Left renal cortex interstitium (tissue), 4 donors: Measurements from ENCODE around the gene UNC5C. TPM values are rescaled to one million over a fixed set of nuclear protein-coding genes. Genes with fewer than 3 reads are reported as not detected.

Source experiments
- DNase-seq, 4 donors: peaks; one replicate each; pipeline ENCODE4 v3.0.0-alpha.2; 2013; ENCODE audit warnings: low read depth in 4 of 4, low spot score in 2 of 4, missing footprints in 1 of 4
- polyA plus RNA-seq, 4 donors: library from polyadenylated mRNA; unstranded; fragments of 120-200 nt; gene quantifications; one replicate each; pipeline ENCODE4 v1.2.1, GENCODE V29; 2013; ENCODE audit not compliant: insufficient read length in 4 of 4

Gene UNC5C
- polyA plus RNA-seq, 4 donors = 32.4 to 42.3 (median 37.0) TPM

- no peak for DNase-seq
Observed at GRCh38 chr4:95360906-95361695, 187.7 kb downstream of the UNC5C start.

- no peak for DNase-seq
Observed at GRCh38 chr4:95360256-95360903, 188.4 kb downstream of the UNC5C start.

DNA sequence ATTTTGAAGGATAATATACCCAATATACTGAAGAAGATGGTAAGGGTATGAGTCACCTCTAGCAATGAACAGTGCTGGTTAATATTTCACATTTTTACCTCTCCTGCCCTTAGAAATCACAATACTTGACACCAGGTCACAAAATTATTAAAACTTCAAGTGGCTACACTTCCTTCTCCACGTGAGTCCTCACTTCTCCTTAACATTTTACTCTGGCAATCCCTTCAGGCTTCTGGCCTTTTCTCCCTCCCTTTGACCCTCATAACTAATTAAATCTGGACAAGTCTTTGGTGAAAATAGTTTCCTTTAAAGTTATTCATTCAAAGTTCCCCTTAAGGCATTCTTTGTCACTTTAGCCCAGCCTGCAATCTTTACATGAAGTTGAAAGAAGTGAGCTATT, 190.4 kb downstream of the UNC5C start:
- DNase-seq = no peak

DNA sequence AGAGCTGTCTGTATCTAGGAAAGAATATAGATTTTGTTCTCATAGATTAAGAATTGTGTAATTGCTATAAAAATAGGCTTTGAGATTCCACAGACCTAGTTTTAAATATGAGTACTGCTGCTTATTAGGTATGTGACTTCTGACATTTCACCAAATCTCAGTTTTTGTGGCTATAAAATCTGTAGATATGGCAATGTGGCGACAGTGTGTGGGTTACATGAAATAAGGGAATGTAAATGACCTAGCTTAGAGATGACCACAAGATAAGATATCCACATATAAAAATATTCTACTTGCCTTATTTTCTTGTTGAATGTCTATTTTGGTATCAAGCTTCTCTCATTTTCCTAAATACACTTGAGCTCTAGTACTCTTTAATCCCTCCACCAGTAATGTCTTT, 193.8 kb downstream of the UNC5C start:
- DNase-seq = no peak

DNA sequence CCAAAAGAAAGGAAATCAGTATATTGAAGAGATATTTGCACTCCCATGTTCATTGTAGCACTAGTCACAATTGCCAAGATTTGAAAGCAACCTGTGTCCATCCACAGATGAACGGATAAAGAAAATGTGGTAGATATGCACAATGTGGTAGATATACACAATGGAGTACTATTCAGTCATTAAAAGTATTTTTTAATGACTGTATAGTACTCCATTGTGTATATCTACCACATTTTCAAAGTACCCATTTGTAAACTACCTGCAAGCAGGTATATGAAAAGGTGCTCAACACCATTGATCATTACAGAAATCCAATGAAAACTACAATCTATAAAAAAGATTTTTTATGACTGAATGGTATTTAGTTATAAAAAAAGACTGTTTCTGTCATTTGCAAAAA, 200.4 kb downstream of the UNC5C start:
- DNase-seq = no peak

DNA sequence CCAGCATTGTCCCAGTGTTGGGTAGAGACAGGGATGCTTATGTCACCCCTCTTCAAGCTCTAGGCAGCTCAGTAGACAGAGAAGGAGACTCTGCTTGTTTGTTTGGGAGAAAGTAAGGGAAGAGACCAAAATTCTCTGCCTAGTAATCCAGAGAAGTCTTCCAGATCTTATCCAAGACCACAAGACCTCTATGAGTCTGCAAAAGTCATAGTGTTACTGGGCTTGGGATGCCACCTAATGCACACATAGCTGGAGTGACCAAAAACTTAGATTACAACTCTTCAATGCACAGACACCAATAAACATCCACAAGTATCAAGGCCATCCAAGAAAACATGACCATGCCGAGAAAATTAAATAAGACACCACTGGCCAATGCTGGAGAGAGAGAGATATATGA, 205.5 kb downstream of the UNC5C start:
- DNase-seq = no peak

- DNase-seq = no peak
Observed at GRCh38 chr4:95340191-95340590, 208.6 kb downstream of the UNC5C start.

DNA sequence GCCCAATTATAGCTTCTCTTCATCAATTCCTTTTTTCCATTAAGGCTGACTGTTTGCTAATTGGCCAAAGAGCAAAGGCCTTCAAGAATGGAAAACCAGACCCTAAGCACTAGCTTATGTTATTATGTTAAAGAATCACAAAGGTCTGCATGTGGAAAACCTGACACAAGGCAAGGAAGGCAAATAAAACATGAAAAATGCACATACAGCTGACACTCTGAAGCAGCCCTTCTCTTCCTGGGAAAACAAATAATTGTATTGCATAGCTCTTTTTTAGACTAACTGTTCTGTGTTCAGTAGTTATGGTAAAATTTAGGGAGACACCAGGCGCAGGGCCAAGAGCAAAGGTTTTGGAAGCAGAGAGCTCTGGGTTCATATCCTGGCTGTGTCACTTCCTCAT, 223.1 kb downstream of the UNC5C start:
- no peak for DNase-seq

- DNase-seq = no peak
Observed at GRCh38 chr4:95319169-95319568, 229.6 kb downstream of the UNC5C start.

DNA sequence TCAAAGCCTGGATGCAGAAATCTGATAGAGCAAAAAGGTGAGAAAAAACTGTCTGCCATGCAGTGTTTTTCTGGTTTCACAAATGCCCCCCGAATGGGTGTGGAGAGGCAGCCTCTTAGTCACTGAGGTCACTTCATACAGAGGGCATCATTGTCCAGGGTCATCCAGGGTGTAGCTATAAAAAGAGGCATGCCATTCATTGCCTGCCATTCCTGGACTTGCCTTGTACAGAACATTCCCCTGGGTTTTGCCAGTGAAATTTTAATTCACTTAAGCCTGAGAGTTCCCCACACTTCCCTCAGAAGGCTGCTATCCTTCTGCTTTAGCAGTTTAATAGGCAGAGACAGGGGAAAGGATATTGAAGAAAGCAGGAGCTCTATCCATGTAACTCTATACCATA, 230.3 kb downstream of the UNC5C start:
- no peak for DNase-seq

DNA sequence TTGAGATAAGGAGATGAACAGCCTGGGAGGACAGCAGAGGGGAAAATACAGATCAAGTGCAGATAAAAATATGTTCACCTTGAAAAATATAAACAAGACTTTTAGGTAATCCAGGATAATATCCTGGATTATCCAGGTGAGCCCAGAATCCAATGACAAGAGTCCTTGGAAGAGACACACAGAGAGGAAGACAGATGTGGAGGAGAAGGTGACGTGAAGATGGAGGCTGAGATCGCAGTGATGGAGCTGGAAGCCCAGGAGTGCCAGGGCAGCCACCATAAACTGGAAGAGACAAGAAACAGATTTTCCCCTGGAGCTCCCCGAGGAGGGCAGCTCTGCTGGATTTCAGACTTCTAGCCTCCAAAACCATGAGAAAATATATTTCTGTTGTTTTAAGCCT, 230.7 kb downstream of the UNC5C start:
- DNase-seq = no peak

DNA sequence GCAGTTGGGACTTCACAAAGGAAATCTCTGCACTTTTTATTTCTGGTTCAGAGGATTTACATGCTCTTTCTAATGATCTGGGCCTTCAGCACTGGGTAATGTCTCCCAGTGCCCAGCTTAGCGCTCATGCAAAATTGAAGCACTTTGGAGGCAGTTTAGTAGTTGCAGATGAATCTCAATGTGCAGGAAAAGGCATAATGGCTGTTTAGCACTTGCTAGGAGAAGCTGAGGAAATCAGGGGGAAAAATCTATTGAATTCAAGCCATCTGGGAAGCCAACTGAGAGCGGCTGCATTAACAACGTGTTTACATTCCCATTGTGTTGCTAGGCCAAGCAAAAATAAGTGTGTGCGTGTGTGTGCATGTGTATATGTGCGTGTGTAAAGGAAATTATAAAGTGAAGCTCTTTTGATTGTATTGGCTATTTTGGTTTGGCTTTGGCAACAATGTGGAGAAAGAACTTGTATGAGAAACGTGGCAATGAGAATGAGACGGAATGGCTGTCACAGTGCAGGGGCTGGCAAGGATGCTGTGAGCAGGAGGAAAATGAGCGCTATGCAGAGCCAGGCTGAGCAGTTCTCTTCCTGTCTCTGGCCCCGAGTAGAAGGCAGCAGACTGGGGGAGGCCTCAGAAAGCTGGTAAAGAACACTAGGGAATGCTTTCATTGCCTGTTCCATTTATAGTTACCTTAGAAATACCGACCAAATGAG, 231.5 kb downstream of the UNC5C start:
- DNase-seq = no peak

- DNase-seq = no peak
Observed at GRCh38 chr4:95314573-95314972, 234.2 kb downstream of the UNC5C start.

DNA sequence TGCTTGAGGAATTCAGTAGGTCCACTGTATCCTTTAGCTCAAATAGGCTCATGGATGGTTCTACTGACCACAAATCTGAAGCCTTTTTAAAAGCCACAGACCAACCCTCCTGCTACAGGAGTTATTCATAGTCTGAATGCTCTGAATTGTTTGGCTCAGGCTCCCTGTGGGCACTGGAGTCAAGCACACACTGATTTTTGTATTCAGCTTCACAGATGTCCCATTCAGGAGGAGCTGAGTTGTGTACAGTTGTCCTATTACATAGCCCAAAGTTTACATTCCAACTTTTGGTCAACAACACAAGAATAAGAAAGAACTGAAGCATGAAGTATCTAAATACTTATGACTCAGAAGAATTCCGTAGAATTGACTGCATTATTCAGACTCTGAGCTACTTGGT, 243.9 kb downstream of the UNC5C start:
- DNase-seq = no peak

DNA sequence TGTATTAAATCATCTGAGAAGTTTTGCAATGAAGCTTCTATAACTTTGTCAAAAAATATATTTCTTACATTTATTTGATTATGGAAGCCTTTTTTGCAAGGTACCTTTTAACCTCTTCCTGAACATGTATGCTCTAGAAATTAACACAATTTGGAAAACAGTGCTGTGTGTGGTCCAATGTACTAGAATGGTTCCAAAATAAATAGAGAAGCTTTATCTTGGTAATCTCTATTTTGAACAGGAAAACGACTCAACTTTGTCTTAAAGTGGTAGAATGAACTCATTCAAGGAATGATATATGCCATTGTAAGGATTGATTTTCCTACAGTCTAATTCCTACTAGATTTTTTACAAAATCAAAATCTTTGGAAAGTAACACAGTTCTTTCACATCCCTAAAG, 248.5 kb downstream of the UNC5C start:
- no peak for DNase-seq

DNA sequence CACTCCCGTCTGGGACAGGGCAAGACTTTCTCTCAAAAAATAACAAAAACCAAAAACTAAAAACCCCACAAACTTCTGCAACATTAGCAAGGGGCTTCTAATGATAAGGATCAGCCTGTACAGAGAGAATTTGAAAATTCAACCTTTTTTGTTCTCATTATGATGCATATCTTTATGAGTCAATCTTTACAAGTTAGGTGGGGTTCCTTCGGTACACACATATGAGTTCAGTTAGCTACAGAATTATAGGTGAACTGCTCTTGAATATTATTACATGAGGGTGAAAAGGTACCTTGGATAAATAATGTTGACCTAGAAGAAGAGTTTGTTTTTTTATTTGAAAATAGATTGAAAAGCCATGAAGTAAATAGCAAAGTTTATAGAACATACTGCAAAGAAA, 252.7 kb downstream of the UNC5C start:
- no peak for DNase-seq

- no peak for DNase-seq
Observed at GRCh38 chr4:95295157-95295556, 253.6 kb downstream of the UNC5C start.

DNA sequence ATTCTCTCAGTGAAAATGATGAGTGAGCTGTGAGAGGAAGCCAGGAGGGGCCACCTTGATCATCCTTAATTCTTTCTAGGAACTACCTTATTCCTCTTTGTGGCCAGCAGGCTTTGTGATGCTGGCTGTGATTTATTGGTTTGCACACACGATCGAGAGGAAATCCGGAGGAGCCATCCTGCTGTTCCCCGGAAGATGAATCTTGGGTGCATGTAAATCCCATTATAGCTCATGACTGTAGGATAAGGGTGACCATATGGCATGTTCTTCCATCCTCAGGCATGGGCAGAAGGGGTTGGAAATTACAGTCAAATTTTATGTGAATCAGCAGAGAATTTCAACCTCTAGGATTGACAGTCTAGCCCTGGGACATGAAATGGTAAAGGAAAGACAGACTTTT, 254.5 kb downstream of the UNC5C start:
- DNase-seq = no peak

GRCh38 chr4:95293014-95293413, 255.8 kb downstream of the UNC5C start:
- no peak for DNase-seq

GRCh38 chr4:95290702-95291101, 258.1 kb downstream of the UNC5C start:
- DNase-seq = no peak

DNA sequence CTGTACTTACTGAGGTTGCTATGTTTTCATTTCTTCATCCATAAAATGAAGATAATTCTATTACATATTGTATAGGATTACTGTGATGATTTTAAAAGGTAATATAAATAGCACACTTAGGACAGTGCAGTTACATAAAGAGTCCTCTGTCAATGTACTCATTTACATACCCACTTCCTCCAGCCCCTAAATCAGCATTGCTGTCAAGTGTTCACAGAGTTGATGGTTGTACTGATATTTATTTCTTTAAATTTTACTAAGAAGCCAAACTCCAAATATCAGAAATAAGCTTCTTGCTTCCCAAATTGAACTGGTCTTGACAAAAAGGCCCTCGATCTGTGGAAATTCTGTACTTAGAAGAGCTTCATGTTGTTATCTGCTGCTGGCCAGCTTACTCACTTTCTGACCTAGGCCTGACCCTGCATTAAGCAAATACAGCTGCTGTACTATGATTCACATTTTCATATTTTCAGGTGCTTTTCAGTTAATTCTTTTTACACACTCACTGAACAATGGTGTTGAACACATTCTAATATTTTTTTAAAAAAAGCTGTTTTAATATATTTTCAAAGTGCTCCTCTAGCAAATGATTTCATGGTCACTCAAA, 259.6 kb downstream of the UNC5C start:
- no peak for DNase-seq
